Fibroblast of the aortic adventitia (primary cell): ENCODE data around the gene S100A13. TPM values are rescaled to one million over a fixed set of nuclear protein-coding genes. Genes with fewer than 3 reads are reported as not detected.

Experiments used
- DNase-seq: peaks from one replicate; pipeline ENCODE4 v3.0.0-alpha.2; 2010; ENCODE audit warnings: low read depth
- H3K4me3 ChIP-seq: 2 replicates; pipeline ENCODE4 v1.5.1; 2011; ENCODE audit warnings: low read depth, mild to moderate bottlenecking, control low read depth, low read length, moderate library complexity
- total RNA-seq: library from RNA; depleted of rRNA; stranded (reverse); fragments of >200 nt; gene quantifications from 2 replicates; pipeline ENCODE4 v1.2.3, GENCODE V29; 2012; ENCODE audit warnings: low replicate concordance
- TF ChIP-seq, protein P1 (sequence below): IDR thresholded peaks from 2 replicates; pipeline ENCODE4 v1.5.1; 2011; ENCODE audit warnings: mild to moderate bottlenecking, low read length, control low read depth, inconsistent platforms; ENCODE audit not compliant: insufficient read depth

S100A13 gene
- total RNA-seq, 1 donor = 220 TPM

DNA sequence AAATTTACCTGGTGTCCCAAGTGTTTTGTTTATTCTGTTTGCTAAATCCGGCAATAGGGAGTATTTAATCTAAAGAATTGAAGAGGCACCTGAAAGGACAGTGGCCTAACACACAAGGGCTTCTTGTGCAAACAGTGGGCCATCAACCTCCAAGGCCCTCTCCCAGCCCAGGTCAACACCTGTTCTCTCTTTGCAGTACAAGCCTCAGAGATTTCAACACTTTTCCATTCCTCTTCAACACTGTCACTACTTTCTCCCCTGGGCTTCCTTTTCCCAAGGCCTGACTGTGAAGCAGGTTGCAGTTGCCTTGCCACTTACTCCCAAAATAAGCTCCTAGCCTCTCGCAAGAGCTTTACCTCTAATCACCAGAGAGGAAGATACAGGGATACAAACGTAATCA is 28.0 kb upstream of the S100A13 start:
- no peak for DNase-seq
- no peak overlapping the region for H3K4me3 ChIP-seq
- TF ChIP-seq, protein P1, sequence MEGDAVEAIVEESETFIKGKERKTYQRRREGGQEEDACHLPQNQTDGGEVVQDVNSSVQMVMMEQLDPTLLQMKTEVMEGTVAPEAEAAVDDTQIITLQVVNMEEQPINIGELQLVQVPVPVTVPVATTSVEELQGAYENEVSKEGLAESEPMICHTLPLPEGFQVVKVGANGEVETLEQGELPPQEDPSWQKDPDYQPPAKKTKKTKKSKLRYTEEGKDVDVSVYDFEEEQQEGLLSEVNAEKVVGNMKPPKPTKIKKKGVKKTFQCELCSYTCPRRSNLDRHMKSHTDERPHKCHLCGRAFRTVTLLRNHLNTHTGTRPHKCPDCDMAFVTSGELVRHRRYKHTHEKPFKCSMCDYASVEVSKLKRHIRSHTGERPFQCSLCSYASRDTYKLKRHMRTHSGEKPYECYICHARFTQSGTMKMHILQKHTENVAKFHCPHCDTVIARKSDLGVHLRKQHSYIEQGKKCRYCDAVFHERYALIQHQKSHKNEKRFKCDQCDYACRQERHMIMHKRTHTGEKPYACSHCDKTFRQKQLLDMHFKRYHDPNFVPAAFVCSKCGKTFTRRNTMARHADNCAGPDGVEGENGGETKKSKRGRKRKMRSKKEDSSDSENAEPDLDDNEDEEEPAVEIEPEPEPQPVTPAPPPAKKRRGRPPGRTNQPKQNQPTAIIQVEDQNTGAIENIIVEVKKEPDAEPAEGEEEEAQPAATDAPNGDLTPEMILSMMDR = no peak

DNA sequence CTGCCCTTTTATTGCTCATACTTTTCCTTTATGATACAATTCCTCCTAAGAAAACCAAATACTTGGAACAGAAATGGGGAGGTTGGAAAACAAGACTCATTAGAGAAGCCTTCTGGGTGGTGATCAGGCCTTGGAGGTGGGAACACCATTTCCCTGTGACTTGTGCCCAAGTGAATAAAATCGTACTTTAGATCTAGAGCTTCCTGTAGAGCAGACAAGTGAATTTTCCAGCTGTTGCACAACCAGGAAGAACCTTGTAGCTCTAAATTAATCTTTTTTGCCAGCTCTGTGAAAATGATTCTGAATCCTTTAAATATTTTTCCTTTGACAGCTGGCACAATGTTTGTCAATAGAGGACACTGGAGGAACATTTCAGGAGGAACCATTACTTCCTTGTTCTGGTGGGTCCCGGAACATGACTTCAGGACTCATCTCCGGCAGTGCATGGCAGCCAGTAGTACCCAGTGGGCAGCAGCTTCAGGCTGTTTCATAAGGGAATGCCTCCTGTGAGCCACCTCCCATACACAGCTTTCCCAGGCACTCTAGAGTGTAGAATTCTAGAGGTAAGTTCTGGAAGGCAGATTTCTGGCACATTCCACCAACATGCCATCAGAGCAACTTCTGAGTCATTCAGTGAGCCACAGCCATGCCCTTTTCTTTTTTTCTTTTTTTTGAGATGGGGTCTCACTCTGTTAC is 25.6 kb upstream of the S100A13 start:
- peak; percentile 51 for DNase-seq
- no peak overlapping the region for H3K4me3 ChIP-seq
- TF ChIP-seq, protein P1 = no peak

DNA sequence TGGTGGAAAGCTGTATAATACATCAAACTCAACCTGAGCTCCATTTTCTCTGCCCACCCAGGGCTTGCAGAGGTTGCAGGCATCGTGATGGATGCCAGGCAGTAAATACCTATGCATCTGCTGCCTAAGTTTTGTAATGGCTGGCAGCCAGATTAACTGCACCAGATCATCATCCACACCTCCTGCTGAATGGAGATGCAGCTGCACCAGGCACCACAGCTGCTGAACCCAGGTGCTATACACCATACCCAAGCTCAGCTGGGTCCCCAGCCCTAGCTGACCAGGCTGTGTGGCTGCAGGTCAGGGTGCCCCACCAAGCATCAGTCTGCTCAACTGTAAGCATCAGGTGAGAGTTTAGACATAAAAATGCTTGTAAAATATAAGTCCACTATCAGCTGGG is 24.5 kb upstream of the S100A13 start:
- DNase-seq = no peak

DNA sequence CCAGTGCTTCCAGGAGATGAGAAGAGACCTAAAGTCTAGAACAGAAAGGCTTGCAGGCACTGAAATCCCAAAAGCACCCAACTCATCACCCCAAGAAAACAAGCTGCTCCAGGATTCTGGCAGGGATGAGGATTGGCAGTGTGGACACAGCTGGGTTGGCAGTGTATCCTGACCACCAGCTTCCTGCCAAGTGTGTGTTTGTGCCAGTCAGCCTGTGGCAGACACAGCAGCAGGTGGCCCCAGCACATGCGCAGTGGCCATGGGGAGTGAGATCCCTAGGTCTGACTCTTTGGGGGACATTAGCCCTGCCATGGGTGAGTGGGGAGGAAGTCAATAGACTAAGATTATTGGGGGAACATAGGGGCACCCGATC is 22.5 kb upstream of the S100A13 start:
- DNase-seq = no peak
- TF ChIP-seq, protein P1 = no peak

More for the DNA sequence above, 24.5 kb upstream of the S100A13 start:
- no peak overlapping the region for H3K4me3 ChIP-seq
- TF ChIP-seq, protein P1 = no peak

DNA sequence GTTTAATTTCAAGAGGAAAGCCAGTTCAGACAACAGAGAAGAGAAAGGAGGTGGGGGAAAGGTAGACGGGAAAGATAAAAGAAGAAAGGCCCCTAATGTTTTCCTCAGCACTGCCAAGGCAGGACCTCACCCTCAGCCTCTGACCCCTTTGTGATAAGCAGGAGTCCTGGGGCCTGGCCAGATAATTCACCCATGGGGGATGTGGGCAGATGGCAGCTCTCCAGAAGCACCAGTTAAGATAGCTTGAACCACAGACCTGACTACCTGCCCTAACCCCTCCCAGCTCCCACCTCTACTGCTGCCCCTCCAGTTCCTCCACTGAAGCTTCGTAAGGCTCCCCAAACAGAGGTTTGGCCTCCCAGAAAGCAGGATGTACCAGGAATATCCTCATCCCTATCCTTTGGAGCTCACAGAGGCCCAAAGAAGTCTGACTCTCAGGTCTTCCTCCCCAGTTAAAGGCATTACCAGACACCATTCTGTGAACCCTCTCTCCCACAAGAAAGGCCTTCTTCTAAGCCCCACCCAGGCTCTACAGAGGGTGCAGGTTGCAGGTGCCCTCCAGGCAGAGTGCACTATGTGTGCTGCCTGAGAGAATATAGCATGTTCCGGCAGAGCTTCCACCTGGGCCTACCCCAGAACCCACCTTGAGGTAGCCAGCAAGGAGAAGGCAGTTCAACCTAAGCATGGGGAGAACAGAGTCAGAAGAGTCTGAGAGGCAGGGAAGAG is 22.0 kb upstream of the S100A13 start:
- TF ChIP-seq, protein P1 = no peak
- DNase-seq = no peak

More for the DNA sequence above, 22.5 kb upstream of the S100A13 start:
- no peak overlapping the region for H3K4me3 ChIP-seq

DNA sequence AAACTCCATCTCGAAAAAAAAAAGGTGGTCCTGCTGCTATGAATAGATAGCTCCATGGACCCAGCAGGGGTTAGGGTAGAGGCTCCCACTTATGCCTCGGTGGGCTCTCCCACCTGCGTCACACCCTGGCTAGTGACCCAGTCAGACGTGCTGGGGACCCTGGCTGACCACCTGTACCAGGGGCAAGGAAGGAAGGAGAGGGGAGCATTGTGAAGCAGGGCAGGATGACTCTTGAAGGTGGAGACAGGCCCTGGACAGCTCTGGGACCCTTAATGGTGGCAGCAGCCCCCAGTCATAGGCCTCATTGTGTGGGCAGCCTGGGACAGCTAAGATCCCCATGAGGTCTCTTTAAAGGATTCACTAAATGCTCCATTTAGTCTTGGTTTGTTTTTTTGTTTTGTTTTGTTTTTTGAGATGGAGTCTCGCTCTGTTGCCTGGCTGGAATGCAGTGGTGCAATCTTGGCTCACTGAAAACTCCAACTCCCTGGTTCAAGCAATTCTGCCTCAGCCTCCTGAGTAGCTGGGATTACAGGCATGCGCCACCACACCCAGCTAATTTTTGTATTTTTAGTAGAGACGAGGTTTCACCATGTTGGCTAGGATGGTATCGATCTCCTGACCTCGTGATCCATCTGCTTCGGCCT is 20.8 kb upstream of the S100A13 start:
- no peak overlapping the region for H3K4me3 ChIP-seq
- TF ChIP-seq, protein P1 = no peak
- DNase-seq = no peak

More for the DNA sequence above, 22.0 kb upstream of the S100A13 start:
- no peak overlapping the region for H3K4me3 ChIP-seq
